Skeletal muscle tissue (tissue), 4 donors: ENCODE results near the gene MYLK4. TPM values are rescaled to one million over a fixed set of nuclear protein-coding genes. Genes with fewer than 3 reads are reported as not detected.

ENCODE experiments used
- H3K27ac ChIP-seq: one replicate; pipeline ENCODE4 v1.7.0; 2013; ENCODE audit warnings: mild to moderate bottlenecking, low read depth, low read length, inconsistent platforms
- H3K27me3 ChIP-seq, 3 donors: one replicate each; pipeline ENCODE4 v1.7.0; 2013; ENCODE audit warnings: low read length in 3 of 3; ENCODE audit not compliant: control insufficient read depth in 3 of 3, insufficient read depth in 3 of 3
- H3K36me3 ChIP-seq, 3 donors: one replicate each; pipeline ENCODE4 v1.7.0; 2013; ENCODE audit warnings: low read length in 3 of 3; ENCODE audit not compliant: control insufficient read depth in 3 of 3, insufficient read depth in 3 of 3
- H3K4me1 ChIP-seq, 3 donors: one replicate each; pipeline ENCODE4 v1.7.0; 2013; ENCODE audit warnings: low read length in 3 of 3, mild to moderate bottlenecking in 3 of 3; ENCODE audit not compliant: control insufficient read depth in 3 of 3, insufficient read depth in 3 of 3
- H3K4me3 ChIP-seq, 3 donors: one replicate each; pipeline ENCODE4 v1.7.0; 2013; ENCODE audit warnings: low read length in 3 of 3
- H3K9ac ChIP-seq, 3 donors: one replicate each; pipeline ENCODE4 v1.7.0; 2013; ENCODE audit warnings: low read length in 3 of 3, mild to moderate bottlenecking in 3 of 3, moderate library complexity in 2 of 3, low read depth in 1 of 3
- H3K9me3 ChIP-seq, 3 donors: one replicate each; pipeline ENCODE4 v1.7.0; 2013; ENCODE audit warnings: low read length in 3 of 3; ENCODE audit not compliant: control insufficient read depth in 3 of 3
- total RNA-seq: library from RNA; depleted of rRNA; stranded (reverse); fragments of >200 nt; gene quantifications from one replicate; pipeline ENCODE4 v1.2.3, GENCODE V29; 2014
- donor health status: Osteomylitis.

MYLK4 gene
- total RNA-seq, 1 donor from 2014 or later = 5.7 TPM

DNA sequence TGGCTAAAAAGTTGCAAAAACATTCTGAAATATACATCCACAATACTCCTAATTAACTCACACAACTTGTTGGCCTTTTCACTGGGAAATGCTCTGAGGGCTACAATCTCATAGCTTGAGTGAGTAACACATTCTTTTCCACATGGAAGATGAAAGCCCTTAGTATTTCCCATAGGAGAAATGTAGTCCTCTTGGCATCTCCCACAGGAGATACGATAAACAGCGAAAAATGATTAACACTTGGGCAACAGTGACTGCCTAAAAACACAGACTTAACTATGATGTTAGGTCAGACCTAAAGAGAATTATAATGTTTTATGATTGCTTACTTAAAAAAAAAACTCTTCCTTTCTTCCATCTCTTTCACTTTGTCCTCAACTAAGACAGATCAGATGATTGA is 9.0 kb downstream of the MYLK4 start:
- H3K4me1 ChIP-seq = peaks cover 25 to 49% (median 33%) of the 10 kb centered on the region in 3 donors
- H3K27ac ChIP-seq = no peak overlapping the region
- H3K4me3 ChIP-seq = peak overlapping the region in 1 of 3 donors; percentile 0
- H3K27me3 ChIP-seq = no peaks in the 10 kb centered on the region
- H3K36me3 ChIP-seq = no peaks in the 10 kb centered on the region
- no peak overlapping the region for H3K9ac ChIP-seq
- H3K9me3 ChIP-seq = no peaks in the 10 kb centered on the region

DNA sequence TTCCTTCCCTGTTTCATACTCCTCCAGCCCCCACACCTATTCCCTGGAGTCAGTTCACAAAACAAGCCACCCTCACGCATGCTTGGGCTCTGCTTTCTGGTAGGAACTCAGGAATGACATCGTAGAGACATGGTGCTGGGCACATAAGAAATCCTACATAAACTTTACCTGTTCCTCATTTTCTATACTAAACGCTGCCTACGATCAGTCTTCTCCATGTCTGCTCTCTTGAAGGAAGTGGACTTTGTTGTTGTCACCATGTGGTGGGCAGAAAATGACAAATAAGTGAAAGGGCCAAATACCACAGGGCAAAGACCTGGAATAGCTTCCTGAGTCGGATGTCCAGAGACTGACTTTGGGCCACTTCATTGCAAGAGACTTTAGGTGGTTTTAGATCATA is 10.1 kb downstream of the MYLK4 start:
- peak overlapping the region in 1 of 3 donors; percentile 1 for H3K9ac ChIP-seq
- H3K4me3 ChIP-seq = no peak overlapping the region
- H3K27me3 ChIP-seq = no peaks in the 10 kb centered on the region
- H3K4me1 ChIP-seq = peaks cover 20 to 45% (median 32%) of the 10 kb centered on the region in 3 donors
- no peaks in the 10 kb centered on the region for H3K36me3 ChIP-seq
- H3K27ac ChIP-seq = no peak overlapping the region
- H3K9me3 ChIP-seq = no peaks in the 10 kb centered on the region

DNA sequence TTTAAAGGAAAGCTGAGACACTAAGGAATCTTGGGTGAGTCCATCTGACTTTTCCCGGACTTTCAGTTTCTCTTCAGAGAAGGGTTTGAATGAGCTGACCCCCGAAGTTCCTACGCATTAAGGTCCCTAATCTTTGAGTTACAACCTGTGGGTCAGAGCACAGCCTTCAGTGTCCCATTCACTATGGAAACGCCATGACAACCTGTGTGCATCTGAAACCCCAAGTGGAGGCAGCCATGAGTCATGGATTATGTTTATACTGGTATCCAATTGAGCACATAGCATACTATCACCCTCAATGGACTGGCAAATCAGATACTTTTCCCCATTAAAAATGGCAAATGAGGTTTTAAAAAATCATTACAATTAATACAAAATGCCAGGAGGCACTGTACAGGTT is 11.4 kb downstream of the MYLK4 start:
- H3K27ac ChIP-seq = no peak overlapping the region

DNA sequence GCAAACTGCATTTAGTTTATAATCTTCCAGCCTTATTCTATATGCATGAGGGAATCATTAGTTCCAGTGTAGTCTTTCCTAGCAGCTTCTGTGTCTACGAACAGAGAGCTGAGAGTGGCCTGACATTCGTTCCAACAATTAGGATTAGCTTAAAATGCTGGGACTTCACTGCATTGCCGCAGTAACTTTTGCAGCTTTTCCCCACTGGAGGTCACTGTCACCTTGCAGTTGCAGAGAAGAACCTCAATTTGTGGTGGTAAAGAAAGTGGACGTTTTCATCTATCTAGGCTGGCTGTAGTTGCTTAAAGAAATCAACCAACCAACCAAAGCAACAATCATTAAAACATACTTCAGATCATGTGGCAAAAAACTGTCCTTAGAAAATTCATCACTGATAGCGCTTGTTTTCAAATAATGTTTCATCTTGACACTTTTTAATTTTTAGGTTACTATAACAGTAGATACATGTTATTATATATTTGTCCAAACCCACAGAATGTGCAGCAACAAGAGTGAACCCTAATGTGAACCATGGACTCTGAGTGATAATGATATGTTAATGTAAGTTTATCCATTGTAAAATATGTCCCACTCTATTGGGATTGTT is 12.2 kb downstream of the MYLK4 start:
- H3K9ac ChIP-seq = no peak overlapping the region
- no peaks in the 10 kb centered on the region for H3K27me3 ChIP-seq
- H3K4me1 ChIP-seq = peaks cover 14 to 39% (median 32%) of the 10 kb centered on the region in 3 donors
- H3K9me3 ChIP-seq = no peaks in the 10 kb centered on the region
- no peak overlapping the region for H3K27ac ChIP-seq
- H3K36me3 ChIP-seq = no peaks in the 10 kb centered on the region
- H3K4me3 ChIP-seq = no peak overlapping the region

More for the DNA sequence above, 11.4 kb downstream of the MYLK4 start:
- Histone ChIP-seq H3K9ac (no peak overlapping the region), H3K27me3 (no peaks in the 10 kb centered on the region), H3K36me3 (no peaks in the 10 kb centered on the region), H3K4me1 (peaks cover 16 to 39% (median 33%) of the 10 kb centered on the region in 3 donors), H3K4me3 (no peak overlapping the region), H3K9me3 (no peaks in the 10 kb centered on the region)

DNA sequence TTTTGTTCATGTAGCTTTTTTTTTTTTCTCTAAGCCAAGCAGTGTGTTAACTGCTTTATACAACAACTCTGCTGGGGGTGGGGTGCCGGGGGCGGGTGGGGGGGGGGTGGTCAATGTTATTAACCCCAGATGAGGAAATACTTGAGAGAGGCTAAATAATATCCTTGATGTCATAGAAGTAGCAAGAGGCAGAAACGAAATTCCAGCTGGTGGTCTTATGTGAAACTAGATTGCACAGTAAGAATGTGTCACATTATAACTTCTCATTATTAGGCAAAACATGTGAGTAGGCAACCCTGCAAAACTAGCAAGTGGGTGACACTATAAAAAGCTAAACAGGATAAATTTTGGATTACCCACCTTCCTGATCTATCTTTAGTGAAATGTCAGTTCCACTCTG is 12.8 kb downstream of the MYLK4 start:
- H3K4me3 ChIP-seq = no peak overlapping the region
- H3K4me1 ChIP-seq = peaks cover 16 to 39% (median 38%) of the 10 kb centered on the region in 3 donors
- H3K9me3 ChIP-seq = no peaks in the 10 kb centered on the region
- H3K27me3 ChIP-seq = no peaks in the 10 kb centered on the region
- no peak overlapping the region for H3K9ac ChIP-seq
- H3K36me3 ChIP-seq = no peaks in the 10 kb centered on the region
- no peak overlapping the region for H3K27ac ChIP-seq

DNA sequence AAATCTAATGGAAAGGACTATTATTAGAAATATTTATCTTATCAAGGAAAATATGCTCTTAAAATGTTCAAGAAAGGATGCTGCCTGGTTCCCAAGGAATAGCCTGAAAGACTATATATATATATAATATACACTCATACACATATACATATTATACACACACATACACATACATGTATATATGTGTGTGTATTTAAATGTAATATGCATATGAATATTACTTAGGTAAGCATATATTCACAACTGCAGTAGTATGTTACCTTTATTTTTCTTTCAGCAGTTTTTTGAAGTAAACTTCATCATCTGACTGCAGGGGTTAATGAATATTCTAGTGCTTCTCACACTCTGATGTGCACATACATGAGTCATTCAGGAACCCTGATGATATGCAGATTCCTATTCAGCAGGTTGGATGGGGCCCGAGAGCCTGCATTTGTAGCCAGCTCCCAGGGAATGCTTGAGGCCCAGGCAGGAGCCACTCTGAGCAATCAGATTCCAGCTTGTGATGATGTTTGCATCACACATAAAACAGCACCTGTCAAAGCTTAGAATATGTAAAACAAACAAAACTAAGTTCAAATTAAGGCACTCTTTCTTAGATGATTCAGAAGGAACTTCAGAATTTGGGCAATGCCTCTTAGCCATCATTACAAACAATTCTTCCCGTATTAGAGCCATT is 16.1 kb downstream of the MYLK4 start:
- Histone ChIP-seq H3K36me3 (no peaks in the 10 kb centered on the region), H3K9me3 (no peaks in the 10 kb centered on the region), H3K27ac (no peak overlapping the region), H3K9ac (no peak overlapping the region), H3K4me3 (no peak overlapping the region), H3K27me3 (no peaks in the 10 kb centered on the region), H3K4me1 (peaks cover 34 to 54% (median 53%) of the 10 kb centered on the region in 3 donors)

DNA sequence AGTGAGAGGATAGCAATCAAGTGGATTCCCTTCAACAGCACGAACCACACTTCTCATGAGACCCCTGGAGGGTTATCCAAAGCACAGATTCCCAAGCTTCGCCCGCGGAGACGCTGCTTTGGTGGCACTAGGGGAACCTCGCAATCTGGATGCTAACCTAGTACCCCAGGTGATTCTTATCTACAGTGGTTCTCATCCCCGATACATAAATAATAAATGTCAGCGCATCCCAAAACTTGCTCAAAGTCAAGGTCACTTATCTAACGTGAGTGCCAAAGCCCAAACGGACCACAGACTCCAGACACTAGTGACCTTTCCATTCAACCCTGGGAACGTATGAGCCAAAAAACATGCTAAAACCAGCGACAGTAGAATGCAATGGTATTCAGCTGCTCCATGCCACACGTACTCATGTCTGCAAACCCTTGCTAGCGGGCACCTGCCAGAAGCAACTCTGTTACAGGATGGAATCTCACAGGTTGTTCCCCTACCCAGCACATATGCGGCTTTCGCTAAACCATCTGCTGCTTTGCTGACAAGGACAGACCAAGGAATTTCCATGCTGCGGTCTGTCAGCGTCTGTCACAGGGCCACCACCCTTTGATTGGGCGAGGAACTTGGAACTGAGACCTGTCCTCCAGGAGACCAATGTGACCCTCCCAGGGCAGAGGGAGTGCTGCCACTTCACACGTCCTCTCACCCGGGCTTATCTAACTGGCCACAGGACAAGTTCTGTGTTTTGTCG is 16.8 kb downstream of the MYLK4 start:
- no peaks in the 10 kb centered on the region for H3K36me3 ChIP-seq
- H3K27me3 ChIP-seq = no peaks in the 10 kb centered on the region
- peak overlapping the region in 1 of 3 donors; percentile 33 for H3K4me3 ChIP-seq
- peak overlapping the region in 2 of 3 donors; percentile 22 to 61 for H3K9ac ChIP-seq
- peaks cover 34 to 57% (median 46%) of the 10 kb centered on the region in 3 donors for H3K4me1 ChIP-seq
- peak overlapping the region; percentile 38 for H3K27ac ChIP-seq
- no peaks in the 10 kb centered on the region for H3K9me3 ChIP-seq

DNA sequence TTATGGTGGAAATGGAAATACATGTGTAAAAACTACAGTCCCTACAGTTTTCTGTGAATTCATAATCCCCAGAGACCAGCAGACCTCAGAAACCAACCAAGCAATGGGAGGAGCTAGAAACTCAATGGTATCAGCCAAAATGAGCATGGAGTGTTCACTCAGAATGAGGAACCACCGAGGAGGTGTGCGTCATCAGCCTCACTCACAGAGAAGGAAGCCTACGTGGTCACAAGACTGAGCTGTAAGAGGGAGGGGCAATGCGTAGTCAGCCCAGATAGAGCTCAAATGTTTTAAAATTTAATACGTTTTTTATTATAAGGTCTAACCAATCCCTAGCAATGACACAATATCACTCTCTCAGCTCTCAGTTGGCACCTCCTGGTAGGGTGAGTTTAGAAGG is 17.4 kb downstream of the MYLK4 start:
- Histone ChIP-seq H3K9me3 (no peaks in the 10 kb centered on the region), H3K27ac (peak overlapping the region; percentile 38), H3K9ac (peak overlapping the region in 1 of 3 donors; percentile 61), H3K4me1 (peaks cover 34 to 60% (median 46%) of the 10 kb centered on the region in 3 donors), H3K4me3 (peak overlapping the region in 2 of 3 donors; percentile 30 to 33), H3K36me3 (no peaks in the 10 kb centered on the region), H3K27me3 (no peaks in the 10 kb centered on the region)

DNA sequence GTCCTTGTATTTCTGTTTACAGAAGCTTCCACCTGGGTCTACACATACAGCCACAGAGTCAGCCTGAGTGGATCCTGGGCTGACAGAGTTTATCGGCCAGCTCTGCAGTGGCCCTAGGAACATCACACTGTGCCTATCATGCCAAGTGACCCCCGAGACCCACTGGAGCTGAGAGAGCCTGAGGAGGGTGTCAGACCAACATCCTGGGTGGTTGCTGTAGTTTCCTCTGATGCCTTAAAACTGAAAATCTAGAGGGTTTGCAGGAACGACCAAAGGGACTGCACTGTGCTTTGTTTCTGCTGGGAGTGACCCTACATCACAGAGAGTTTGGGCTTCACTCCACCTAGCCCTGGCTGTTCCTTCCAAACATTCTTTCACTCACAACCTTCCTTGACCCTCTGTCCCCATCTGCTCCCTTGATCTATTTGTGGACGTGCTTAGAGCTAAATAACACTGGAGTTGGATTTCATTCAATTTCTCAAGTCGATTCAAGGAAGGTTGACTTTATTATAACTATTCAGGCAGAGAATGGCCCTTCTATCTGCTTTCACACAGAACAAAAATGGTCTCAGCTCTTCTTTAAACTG is 18.1 kb downstream of the MYLK4 start:
- Histone ChIP-seq H3K9ac (peak overlapping the region in 2 of 3 donors; percentile 42 to 70), H3K36me3 (no peaks in the 10 kb centered on the region), H3K4me3 (peak overlapping the region; percentile 30 to 36 (median 33)), H3K4me1 (peaks cover 34 to 60% (median 46%) of the 10 kb centered on the region in 3 donors), H3K27me3 (no peaks in the 10 kb centered on the region), H3K9me3 (no peaks in the 10 kb centered on the region), H3K27ac (peak overlapping the region; percentile 38)
